GM12878 (cell line): ENCODE measurements around the gene DARS1. TPM values are rescaled to one million over a fixed set of nuclear protein-coding genes. Genes with fewer than 3 reads are reported as not detected.

ENCODE experiments used
- ATAC-seq: fragments of 200-7000 bp; cut with Tn5 transposase; 3 replicates; pipeline ENCODE4 v1.9.1; 2020; ENCODE audit warnings: mild to moderate bottlenecking, moderate library complexity
- BruUV-seq: library from RNA; stranded (reverse); fragments of 400-500 nt; replicated peaks from 2 replicates; lab custom pipeline; 2021; lab: Mats Ljungman, UMichigan
- CTCF ChIA-PET: fragments of 300-600 bp; sonication (Branson Sonifier 250); formaldehyde crosslinking; extraction: SDS; loops from one replicate; lab custom pipeline; 2021; ENCODE audit warnings: inconsistent platforms; lab: Yijun Ruan, JAX
- POLR2A ChIA-PET: fragments of 350-600 bp; formaldehyde crosslinking; extraction: SDS; loops from one replicate; lab custom pipeline; 2021; ENCODE audit warnings: inconsistent platforms; lab: Charles Lee
- RAD21 ChIA-PET: fragments of 300-600 bp; sonication (Branson Sonifier 250); formaldehyde crosslinking; loops from one replicate; lab custom pipeline; 2023; ENCODE audit warnings: antibody characterized with exemption; ENCODE audit not compliant: unreplicated experiment; lab: Charles Lee
- SMC1A ChIA-PET: fragments of 300-600 bp; sonication (Branson Sonifier 250); formaldehyde crosslinking; loops from one replicate; lab custom pipeline; 2023; ENCODE audit not compliant: unreplicated experiment, uncharacterized antibody; lab: Charles Lee
- DNase-seq: peaks from one replicate; pipeline ENCODE4 v3.0.0-alpha.2; 2011; ENCODE audit warnings: low read depth, low spot score
- FAIRE-seq: peaks from 3 replicates; lab custom pipeline; 2011; peaks lifted over from hg19 to GRCh38; lab: Jason Lieb, UNC
- H2AFZ ChIP-seq: 2 replicates; pipeline ENCODE4 v1.6.0; 2011; ENCODE audit warnings: low read depth, low read length, control low read depth; ENCODE audit not compliant: control insufficient read depth
- H3K27ac ChIP-seq: 2 replicates; pipeline ENCODE4 v1.5.1; 2011; ENCODE audit warnings: control low read depth; ENCODE audit not compliant: control insufficient read depth, insufficient read depth
- H3K27me3 ChIP-seq, 2 experiments: replicated peaks in 1 of 2; 2 replicates each; pipeline versions ENCODE4 v1.6.0 to v1.6.1; 2011; ENCODE audit warnings: low read length in 1 of 2; ENCODE audit not compliant: control insufficient read depth in 2 of 2, insufficient read depth in 2 of 2
- H3K36me3 ChIP-seq, 2 experiments: 2 replicates each; pipeline ENCODE4 v1.5.1; 2011; ENCODE audit warnings: low read length in 1 of 2; ENCODE audit not compliant: control insufficient read depth in 2 of 2, insufficient read depth in 2 of 2
- H3K4me1 ChIP-seq: 2 replicates; pipeline ENCODE4 v1.6.1; 2011; ENCODE audit warnings: mild to moderate bottlenecking, low read length, moderate library complexity, mixed read lengths; ENCODE audit not compliant: control insufficient read depth, insufficient read depth
- H3K4me2 ChIP-seq: 2 replicates; pipeline ENCODE4 v1.6.0; 2011; ENCODE audit warnings: control low read depth; ENCODE audit not compliant: control insufficient read depth, insufficient read depth
- H3K4me3 ChIP-seq: fragments of 200-600 bp; sonication (generic); 2 replicates; pipeline ENCODE4 v1.5.1; 2016
- H3K79me2 ChIP-seq: 2 replicates; pipeline ENCODE4 v1.6.0; 2011; ENCODE audit warnings: low read length; ENCODE audit not compliant: control insufficient read depth, insufficient read depth
- H3K9ac ChIP-seq: 2 replicates; pipeline ENCODE4 v1.8.0; 2011; ENCODE audit warnings: low read length, control low read depth, mixed read lengths; ENCODE audit not compliant: control insufficient read depth, insufficient read depth
- H3K9me3 ChIP-seq: replicated peaks from 3 replicates; pipeline ENCODE4 v1.5.1; 2011; ENCODE audit warnings: mild to moderate bottlenecking, low read length; ENCODE audit not compliant: control insufficient read depth, insufficient read depth
- H4K20me1 ChIP-seq: 2 replicates; pipeline ENCODE4 v1.6.0; 2011; ENCODE audit not compliant: control insufficient read depth, insufficient read depth
- BCL11A ChIP-seq: IDR thresholded peaks from 2 replicates; pipeline ENCODE4 v1.6.1; 2011; ENCODE audit warnings: low read depth, low read length
- CREB1 ChIP-seq: IDR thresholded peaks from 2 replicates; pipeline ENCODE4 v1.6.1; 2012; ENCODE audit warnings: low read depth, mild to moderate bottlenecking, inconsistent platforms
- HCFC1 ChIP-seq: fragments of 150-350 bp; IDR thresholded peaks from 2 replicates; pipeline ENCODE4 v1.6.1; 2014; ENCODE audit warnings: low read length
- JUNB ChIP-seq: IDR thresholded peaks from 2 replicates; pipeline ENCODE4 v1.6.1; 2016; ENCODE audit warnings: antibody characterized with exemption, mild to moderate bottlenecking
- PAX8 ChIP-seq: fragments of 450-650 bp; IDR thresholded peaks from 2 replicates; pipeline ENCODE4 v1.6.1; 2017; ENCODE audit warnings: mild to moderate bottlenecking, moderate library complexity
- RFX5 ChIP-seq: IDR thresholded peaks from 2 replicates; pipeline ENCODE4 v1.6.1; 2011; ENCODE audit warnings: low read depth, low read length, improper control_type of control experiment
- SIX5 ChIP-seq: IDR thresholded peaks from 2 replicates; pipeline ENCODE4 v1.6.1; 2011; ENCODE audit warnings: mild to moderate bottlenecking, low read depth, low read length, moderate library complexity; ENCODE audit not compliant: severe bottlenecking
- WGBS: methylation state at CpG from one replicate; pipeline ENCODE4 v1.1.6; 2016; ENCODE audit warnings: low lambda C conversion rate; ENCODE audit not compliant: insufficient replicate concordance, insufficient coverage; ENCODE audit errors: missing lambda C conversion rate; 5-methylcytosine and 5-hydroxymethylcytosine counted together
- in situ Hi-C: fragments of 300-500 bp; cut with MboI; formaldehyde crosslinking; loops from 9 replicates; pipeline ENCODE4 v1.14.3; 2018; ENCODE audit warnings: mixed read lengths
- intact Hi-C: fragments of 100-400 bp; cut with micrococcal nuclease; formaldehyde crosslinking; loops from one replicate; pipeline ENCODE4 v1.14.2; 2022; ENCODE audit not compliant: unreplicated experiment
- polyA plus RNA-seq, 11 experiments: library from polyadenylated mRNA; depleted of rRNA in 4 of 11; unstranded in 6 of 11; stranded (reverse) in 5 of 11; fragments of >200 nt; fragmentation: Nextera tagmentation in 4 of 11; fragmentation: Illumina TruSeq in 1 of 11; extraction: Ambion mirVana in 4 of 11; extraction: Trizol in 1 of 11; gene quantifications; 1 replicate in 1 of 11; 2 replicates in 10 of 11; pipeline versions ENCODE4 v1.2.1 to v1.2.3, GENCODE V29; 2011 to 2016; ENCODE audit warnings: inconsistent platforms in 2 of 11, missing spikeins in 2 of 11, low read depth in 1 of 11
- total RNA-seq, 4 experiments: library from RNA; depleted of rRNA in 3 of 4; stranded (reverse); fragments of >200 nt in 3 of 4; fragmentation: Illumina TruSeq in 1 of 4; extraction: Trizol in 1 of 4; gene quantifications; 2 replicates each; pipeline versions ENCODE4 v1.2.1 to v1.2.3, GENCODE V29; 2013 to 2021
- TF ChIP-seq, protein P1 (sequence below): IDR thresholded peaks from 2 replicates; pipeline ENCODE4 v1.6.1; 2011; ENCODE audit warnings: low read depth, mild to moderate bottlenecking, low read length, moderate library complexity, borderline replicate concordance; ENCODE audit errors: extremely low read depth
- TF ChIP-seq, protein P2 (sequence below): IDR thresholded peaks from 2 replicates; pipeline ENCODE4 v1.6.1; 2012; ENCODE audit warnings: mild to moderate bottlenecking, low read depth, low read length

Gene DARS1
- total and polyA plus RNA-seq, 10 of the 15 experiments (the other 5 are each of a cell fraction or from before 2014, with no cell fraction given) = 91.0 to 387 (median 137) TPM

DNA sequence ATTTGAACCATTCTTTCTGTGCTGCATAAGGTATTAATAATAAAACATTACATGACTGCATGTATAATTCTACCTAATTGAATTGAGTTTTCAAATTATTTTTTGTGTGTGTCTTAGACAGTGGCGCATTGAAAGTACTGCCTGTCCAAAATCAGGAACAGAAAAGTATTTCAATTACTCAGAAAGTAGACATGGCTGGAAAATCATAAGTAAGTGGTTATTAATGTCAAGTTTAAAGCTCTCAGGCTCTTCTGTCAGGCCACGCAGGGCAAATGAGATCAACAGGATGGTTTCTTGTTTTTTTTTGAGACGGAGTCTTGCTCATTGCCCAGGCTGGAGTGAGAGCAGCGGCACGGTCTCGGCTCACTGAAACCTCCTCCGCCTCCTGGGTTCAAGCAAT lies 32.4 kb upstream of the DARS1 start:
- FAIRE-seq = no peak
- ATAC-seq = no peak
- intact Hi-C loops = no loop called here
- no peak overlapping the region for H3K4me3 ChIP-seq
- no TSS peak for BruUV-seq
- CTCF ChIA-PET = interaction anchor here (0.6 to 4.6 kb wide), 5 partner anchors 10 to 116 kb away, joined by 3 to 33 read pairs (median 4); no protein-coding TSS in a partner anchor
- TF ChIP-seq, protein P1, sequence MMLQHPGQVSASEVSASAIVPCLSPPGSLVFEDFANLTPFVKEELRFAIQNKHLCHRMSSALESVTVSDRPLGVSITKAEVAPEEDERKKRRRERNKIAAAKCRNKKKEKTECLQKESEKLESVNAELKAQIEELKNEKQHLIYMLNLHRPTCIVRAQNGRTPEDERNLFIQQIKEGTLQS = no peak
- no peak for TF ChIP-seq CREB1
- TF ChIP-seq, protein P2, sequence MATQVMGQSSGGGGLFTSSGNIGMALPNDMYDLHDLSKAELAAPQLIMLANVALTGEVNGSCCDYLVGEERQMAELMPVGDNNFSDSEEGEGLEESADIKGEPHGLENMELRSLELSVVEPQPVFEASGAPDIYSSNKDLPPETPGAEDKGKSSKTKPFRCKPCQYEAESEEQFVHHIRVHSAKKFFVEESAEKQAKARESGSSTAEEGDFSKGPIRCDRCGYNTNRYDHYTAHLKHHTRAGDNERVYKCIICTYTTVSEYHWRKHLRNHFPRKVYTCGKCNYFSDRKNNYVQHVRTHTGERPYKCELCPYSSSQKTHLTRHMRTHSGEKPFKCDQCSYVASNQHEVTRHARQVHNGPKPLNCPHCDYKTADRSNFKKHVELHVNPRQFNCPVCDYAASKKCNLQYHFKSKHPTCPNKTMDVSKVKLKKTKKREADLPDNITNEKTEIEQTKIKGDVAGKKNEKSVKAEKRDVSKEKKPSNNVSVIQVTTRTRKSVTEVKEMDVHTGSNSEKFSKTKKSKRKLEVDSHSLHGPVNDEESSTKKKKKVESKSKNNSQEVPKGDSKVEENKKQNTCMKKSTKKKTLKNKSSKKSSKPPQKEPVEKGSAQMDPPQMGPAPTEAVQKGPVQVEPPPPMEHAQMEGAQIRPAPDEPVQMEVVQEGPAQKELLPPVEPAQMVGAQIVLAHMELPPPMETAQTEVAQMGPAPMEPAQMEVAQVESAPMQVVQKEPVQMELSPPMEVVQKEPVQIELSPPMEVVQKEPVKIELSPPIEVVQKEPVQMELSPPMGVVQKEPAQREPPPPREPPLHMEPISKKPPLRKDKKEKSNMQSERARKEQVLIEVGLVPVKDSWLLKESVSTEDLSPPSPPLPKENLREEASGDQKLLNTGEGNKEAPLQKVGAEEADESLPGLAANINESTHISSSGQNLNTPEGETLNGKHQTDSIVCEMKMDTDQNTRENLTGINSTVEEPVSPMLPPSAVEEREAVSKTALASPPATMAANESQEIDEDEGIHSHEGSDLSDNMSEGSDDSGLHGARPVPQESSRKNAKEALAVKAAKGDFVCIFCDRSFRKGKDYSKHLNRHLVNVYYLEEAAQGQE = no peak
- no peak for TF ChIP-seq HCFC1
- no peak for TF ChIP-seq BCL11A
- no peak for TF ChIP-seq SIX5
- TF ChIP-seq JUNB = 0 out of 2 replicates have a peak, but pooled peaks have one; percentile 14
- no peak for TF ChIP-seq RFX5
- no peak for TF ChIP-seq PAX8
- TF ChIP-seq, all 136 proteins: peak for 1
- H2AFZ ChIP-seq = no peak overlapping the region
- in situ Hi-C loops = no loop called here
- H3K9ac ChIP-seq = no peak overlapping the region
- H3K9me3 ChIP-seq = no peaks in the 10 kb centered on the region
- H3K4me1 ChIP-seq = peaks cover 8% of the 10 kb centered on the region
- WGBS = 77% methylated on average over 7 of the region's 7 CpGs
- POLR2A ChIA-PET = interaction anchor here (1.9 to 6.1 kb wide), 7 partner anchors 9 to 42 kb away, joined by 5 to 47 read pairs (median 20); no protein-coding TSS in a partner anchor
- no peaks in the 10 kb centered on the region for H3K27me3 ChIP-seq
- H3K36me3 ChIP-seq = no peaks in the 10 kb centered on the region
- H3K79me2 ChIP-seq = no peaks in the 10 kb centered on the region
- SMC1A ChIA-PET = interaction anchor here (1.8 to 25.6 kb wide), 8 partner anchors 9 to 359 kb away, joined by 6 to 961 read pairs (median 100); partner anchors contain the start of gene DARS1
- no peak overlapping the region for H3K4me2 ChIP-seq
- no peaks in the 10 kb centered on the region for H4K20me1 ChIP-seq
- no peak for DNase-seq
- H3K27ac ChIP-seq = no peak overlapping the region
- RAD21 ChIA-PET = interaction anchor here (0.8 to 10.0 kb wide), 5 partner anchors 10 to 108 kb away, joined by 3 to 182 read pairs (median 50); no protein-coding TSS in a partner anchor
